Astrocyte (in vitro differentiated cells and primary cell): ENCODE results near the gene ADCY3. TPM values are rescaled to one million over a fixed set of nuclear protein-coding genes. Genes with fewer than 3 reads are reported as not detected.

ENCODE experiments used
- DNase-seq: peaks from one replicate; pipeline ENCODE4 v3.0.0-alpha.2; 2010; ENCODE audit warnings: low read depth
- FAIRE-seq: peaks from 2 replicates; lab custom pipeline; 2011; peaks lifted over from hg19 to GRCh38; lab: Jason Lieb, UNC
- H2AFZ ChIP-seq: 2 replicates; pipeline ENCODE4 v1.6.0; 2012; ENCODE audit warnings: low read depth, low read length, inconsistent platforms
- H3K27ac ChIP-seq: 2 replicates; pipeline ENCODE4 v1.5.1; 2011; ENCODE audit warnings: low read depth, low read length, inconsistent platforms
- H3K27me3 ChIP-seq: 2 replicates; pipeline ENCODE4 v1.6.0; 2011; ENCODE audit warnings: low read length, inconsistent platforms; ENCODE audit not compliant: insufficient read depth
- H3K36me3 ChIP-seq: 2 replicates; pipeline ENCODE4 v1.5.1; 2011; ENCODE audit warnings: low read length, inconsistent platforms; ENCODE audit not compliant: insufficient read depth
- H3K4me1 ChIP-seq: 2 replicates; pipeline ENCODE4 v1.5.1; 2011; ENCODE audit warnings: low read length, inconsistent platforms; ENCODE audit not compliant: insufficient read depth
- H3K4me2 ChIP-seq: 2 replicates; pipeline ENCODE4 v1.6.0; 2012; ENCODE audit warnings: low read length, inconsistent platforms
- H3K4me3 ChIP-seq: 2 replicates; pipeline ENCODE4 v1.5.1; 2011; ENCODE audit warnings: low read depth, mild to moderate bottlenecking, low read length, inconsistent platforms; ENCODE audit not compliant: insufficient read depth
- H3K79me2 ChIP-seq: 2 replicates; pipeline ENCODE4 v1.6.0; 2012; ENCODE audit warnings: mild to moderate bottlenecking, low read length, inconsistent platforms; ENCODE audit not compliant: insufficient read depth
- H3K9ac ChIP-seq: 2 replicates; pipeline ENCODE4 v1.6.0; 2012; ENCODE audit warnings: mild to moderate bottlenecking, low read length, inconsistent platforms
- H3K9me3 ChIP-seq: 2 replicates; pipeline ENCODE4 v1.5.1; 2012; ENCODE audit warnings: low read depth, mild to moderate bottlenecking, low read length, inconsistent platforms; ENCODE audit not compliant: insufficient read depth
- H4K20me1 ChIP-seq: 2 replicates; pipeline ENCODE4 v1.6.0; 2012; ENCODE audit warnings: low read length, inconsistent platforms; ENCODE audit not compliant: insufficient read depth
- H3K27ac Mint-ChIP-seq: one replicate; pipeline ENCODE4 v1.8.0; 2021; ENCODE audit warnings: mild to moderate bottlenecking, mixed read lengths; ENCODE audit not compliant: unreplicated experiment
- H3K27me3 Mint-ChIP-seq: one replicate; pipeline ENCODE4 v1.8.0; 2021; ENCODE audit warnings: low read depth, mixed read lengths; ENCODE audit not compliant: unreplicated experiment
- H3K36me3 Mint-ChIP-seq: one replicate; pipeline ENCODE4 v1.8.0; 2021; ENCODE audit warnings: low read depth, mixed read lengths; ENCODE audit not compliant: unreplicated experiment
- H3K4me1 Mint-ChIP-seq: one replicate; pipeline ENCODE4 v1.8.0; 2021; ENCODE audit warnings: low read depth, mixed read lengths; ENCODE audit not compliant: unreplicated experiment
- H3K4me3 Mint-ChIP-seq: one replicate; pipeline ENCODE4 v1.8.0; 2021; ENCODE audit warnings: mild to moderate bottlenecking, moderate library complexity, mixed read lengths; ENCODE audit not compliant: unreplicated experiment
- H3K9me3 Mint-ChIP-seq: one replicate; pipeline ENCODE4 v1.8.0; 2021; ENCODE audit warnings: mild to moderate bottlenecking, mixed read lengths; ENCODE audit not compliant: unreplicated experiment
- EZH2 ChIP-seq: IDR thresholded peaks from 2 replicates; pipeline ENCODE4 v1.6.1; 2012; ENCODE audit warnings: mild to moderate bottlenecking, low read length, inconsistent platforms; ENCODE audit not compliant: insufficient read depth
- total RNA-seq: library from RNA; stranded (reverse); gene quantifications from 2 replicates; pipeline ENCODE4 v1.2.1, GENCODE V29; 2021
- TF ChIP-seq, protein P1 (sequence below): IDR thresholded peaks from 2 replicates; pipeline ENCODE4 v1.5.1; 2011; ENCODE audit warnings: low read depth, mild to moderate bottlenecking, inconsistent platforms, low read length, moderate library complexity; ENCODE audit not compliant: insufficient read depth

ADCY3 gene
- total RNA-seq, 1 donor from 2014 or later = 12.5 TPM

DNA sequence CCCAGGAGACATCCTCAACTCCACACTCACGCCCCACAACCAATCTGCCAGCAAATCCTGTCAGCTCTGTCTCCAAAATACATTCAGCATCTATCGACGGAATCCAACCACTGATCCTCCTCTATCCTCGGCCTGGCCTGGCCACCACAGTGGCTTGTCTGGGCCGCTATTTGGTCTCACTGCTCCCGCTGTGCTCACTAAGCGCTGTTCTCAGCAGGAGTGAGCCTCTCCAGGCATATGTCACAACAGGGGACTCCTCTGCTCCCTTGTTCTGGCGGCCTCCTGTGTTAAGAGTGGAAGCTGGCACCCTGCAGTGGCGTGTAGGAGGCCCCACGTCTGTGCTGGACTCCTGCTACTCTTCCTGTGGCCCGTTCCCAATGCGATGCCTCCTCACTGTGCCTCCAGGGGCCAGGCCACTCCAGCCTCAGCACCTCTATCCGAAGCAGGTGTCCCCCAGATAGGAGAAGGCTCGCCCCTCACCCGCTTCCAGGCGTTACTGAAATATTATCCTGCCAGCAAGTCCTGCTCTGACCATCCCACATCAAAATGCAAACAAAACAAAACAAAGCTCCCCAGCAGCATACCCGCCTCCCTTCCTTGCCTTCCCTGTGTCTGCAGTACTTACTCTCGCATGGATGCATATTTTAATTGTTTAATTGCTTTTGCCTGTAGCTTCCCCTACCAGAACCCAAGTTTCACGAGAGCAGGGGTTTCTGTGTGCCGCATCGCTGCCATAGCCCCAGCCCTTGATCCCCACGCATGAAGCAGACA lies 86.9 kb downstream of the ADCY3 start:
- H3K4me2 ChIP-seq = no peak overlapping the region
- DNase-seq = no peak
- no peak for FAIRE-seq
- H3K4me1 ChIP-seq = peaks cover 8% of the 10 kb centered on the region
- no peaks in the 10 kb centered on the region for H3K9me3 Mint-ChIP-seq
- no peaks in the 10 kb centered on the region for H3K27me3 ChIP-seq
- peaks cover 2% of the 10 kb centered on the region for H3K4me1 Mint-ChIP-seq
- no peak overlapping the region for H3K4me3 ChIP-seq
- H3K36me3 Mint-ChIP-seq = peaks cover 10% of the 10 kb centered on the region
- no peak overlapping the region for H2AFZ ChIP-seq
- no peaks in the 10 kb centered on the region for H4K20me1 ChIP-seq
- TF ChIP-seq, protein P1, sequence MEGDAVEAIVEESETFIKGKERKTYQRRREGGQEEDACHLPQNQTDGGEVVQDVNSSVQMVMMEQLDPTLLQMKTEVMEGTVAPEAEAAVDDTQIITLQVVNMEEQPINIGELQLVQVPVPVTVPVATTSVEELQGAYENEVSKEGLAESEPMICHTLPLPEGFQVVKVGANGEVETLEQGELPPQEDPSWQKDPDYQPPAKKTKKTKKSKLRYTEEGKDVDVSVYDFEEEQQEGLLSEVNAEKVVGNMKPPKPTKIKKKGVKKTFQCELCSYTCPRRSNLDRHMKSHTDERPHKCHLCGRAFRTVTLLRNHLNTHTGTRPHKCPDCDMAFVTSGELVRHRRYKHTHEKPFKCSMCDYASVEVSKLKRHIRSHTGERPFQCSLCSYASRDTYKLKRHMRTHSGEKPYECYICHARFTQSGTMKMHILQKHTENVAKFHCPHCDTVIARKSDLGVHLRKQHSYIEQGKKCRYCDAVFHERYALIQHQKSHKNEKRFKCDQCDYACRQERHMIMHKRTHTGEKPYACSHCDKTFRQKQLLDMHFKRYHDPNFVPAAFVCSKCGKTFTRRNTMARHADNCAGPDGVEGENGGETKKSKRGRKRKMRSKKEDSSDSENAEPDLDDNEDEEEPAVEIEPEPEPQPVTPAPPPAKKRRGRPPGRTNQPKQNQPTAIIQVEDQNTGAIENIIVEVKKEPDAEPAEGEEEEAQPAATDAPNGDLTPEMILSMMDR = no peak
- TF ChIP-seq EZH2 = no peak
- no peaks in the 10 kb centered on the region for H3K27me3 Mint-ChIP-seq
- H3K4me3 Mint-ChIP-seq = no peak overlapping the region
- no peaks in the 10 kb centered on the region for H3K79me2 ChIP-seq
- no peaks in the 10 kb centered on the region for H3K36me3 ChIP-seq
- H3K9me3 ChIP-seq = no peaks in the 10 kb centered on the region
- H3K27ac ChIP-seq = no peak overlapping the region
- H3K9ac ChIP-seq = no peak overlapping the region
- no peak overlapping the region for H3K27ac Mint-ChIP-seq

- H3K27me3 ChIP-seq = no peaks in the 10 kb centered on the region
- H3K4me3 ChIP-seq = no peak overlapping the region
- FAIRE-seq (no peak), DNase-seq (no peak)
- TF ChIP-seq EZH2 = no peak
- TF ChIP-seq, protein P1 = no peak
- H3K27ac Mint-ChIP-seq = no peak overlapping the region
- no peak overlapping the region for H3K27ac ChIP-seq
- H3K4me2 ChIP-seq = no peak overlapping the region
- no peaks in the 10 kb centered on the region for H3K27me3 Mint-ChIP-seq
- peaks cover 13% of the 10 kb centered on the region for H3K4me1 ChIP-seq
- H3K9me3 ChIP-seq = no peaks in the 10 kb centered on the region
- peaks cover 3% of the 10 kb centered on the region for H3K4me1 Mint-ChIP-seq
- no peak overlapping the region for H3K4me3 Mint-ChIP-seq
- H3K79me2 ChIP-seq = no peaks in the 10 kb centered on the region
- peaks cover 8% of the 10 kb centered on the region for H3K36me3 Mint-ChIP-seq
- no peaks in the 10 kb centered on the region for H3K36me3 ChIP-seq
- H4K20me1 ChIP-seq = no peaks in the 10 kb centered on the region
- H3K9ac ChIP-seq = no peak overlapping the region
- H2AFZ ChIP-seq = no peak overlapping the region
- H3K9me3 Mint-ChIP-seq = no peaks in the 10 kb centered on the region
These were observed 87.5 kb downstream of the ADCY3 start for GRCh38 chr2:24832521-24832920.

DNA sequence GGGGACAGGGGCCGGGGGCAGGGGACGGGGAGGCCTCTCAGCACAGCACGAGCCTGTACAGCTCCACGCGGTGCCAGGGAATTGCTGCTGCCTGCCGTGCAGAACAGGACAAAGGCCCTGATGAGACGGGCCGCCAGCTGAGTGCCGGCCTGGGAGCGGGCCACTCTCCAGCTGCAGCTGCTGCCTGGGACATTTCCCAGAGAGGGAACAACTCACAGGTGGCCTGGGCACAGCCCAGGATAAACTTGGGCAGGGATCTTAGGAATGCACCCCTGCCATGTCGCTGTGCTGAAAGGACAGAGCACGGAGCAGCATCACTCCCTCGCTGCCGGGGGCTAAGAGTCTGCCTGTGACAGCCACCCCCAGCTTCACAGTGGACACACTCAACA lies 88.0 kb downstream of the ADCY3 start:
- H2AFZ ChIP-seq = no peak overlapping the region
- no peak overlapping the region for H3K27ac Mint-ChIP-seq
- peaks cover 3% of the 10 kb centered on the region for H3K4me1 Mint-ChIP-seq
- no peaks in the 10 kb centered on the region for H3K79me2 ChIP-seq
- H3K9me3 ChIP-seq = no peaks in the 10 kb centered on the region
- TF ChIP-seq, protein P1 = no peak
- no peak for TF ChIP-seq EZH2
- no peaks in the 10 kb centered on the region for H3K27me3 ChIP-seq
- no peak overlapping the region for H3K9ac ChIP-seq
- H3K4me1 ChIP-seq = peaks cover 14% of the 10 kb centered on the region
- no peak overlapping the region for H3K4me3 ChIP-seq
- H3K27me3 Mint-ChIP-seq = no peaks in the 10 kb centered on the region
- no peaks in the 10 kb centered on the region for H4K20me1 ChIP-seq
- H3K36me3 ChIP-seq = no peaks in the 10 kb centered on the region
- H3K27ac ChIP-seq = no peak overlapping the region
- H3K4me2 ChIP-seq = no peak overlapping the region
- H3K36me3 Mint-ChIP-seq = peaks cover 6% of the 10 kb centered on the region
- no peaks in the 10 kb centered on the region for H3K9me3 Mint-ChIP-seq
- no peak overlapping the region for H3K4me3 Mint-ChIP-seq
- FAIRE-seq (no peak), DNase-seq (no peak)
